ENCODE measurements around the gene SCFD1.
"Not testable (repeated sequence)": the region's sequence is repeated elsewhere in the genome, so short reads cannot be mapped to it uniquely, and the experiment has no call there.

- not testable (repeated sequence) for TF ChIP-seq POLR2AphosphoS5, POLR2A, POU2F2, TAF1, SPI1 (IDR thresholded peaks at IDR 0.05; ENCODE audit: low read depth, low read length)
These were observed 7.3 kb downstream of the SCFD1 start for GRCh38 chr14:30629432-30629831.
